ENCODE measurements around the gene RECQL.

- TF ChIP-seq CTCF (IDR thresholded peaks at IDR 0.05; ENCODE audit: insufficient read depth, low read depth, low read length) (no peak), EZH2 (IDR thresholded peaks at IDR 0.05; ENCODE audit: insufficient read depth, low read length) (no peak)
These were observed 28.0 kb upstream of the RECQL start for GRCh38 chr12:21529456-21529855.

Data from astrocyte (in vitro differentiated cells and primary cell).